Lower leg skin (tissue), 4 donors: ENCODE measurements around the gene MPL. TPM values are rescaled to one million over a fixed set of nuclear protein-coding genes. Genes with fewer than 3 reads are reported as not detected.
"Not testable (repeated sequence)": the region's sequence is repeated elsewhere in the genome, so short reads cannot be mapped to it uniquely, and the experiment has no call there.

ENCODE experiments used
- DNase-seq, 2 donors: peaks; one replicate each; pipeline ENCODE4 v3.0.0-alpha.2; 2019; ENCODE audit warnings: low spot score in 2 of 2
- H3K4me3 ChIP-seq: fragments of 200-600 bp; sonication (generic); 2 replicates; pipeline ENCODE4 v1.5.1; 2017; ENCODE audit warnings: mild to moderate bottlenecking, low read depth; ENCODE audit not compliant: poor library complexity, severe bottlenecking
- CTCF ChIP-seq, 3 donors: fragments of 450-650 bp; IDR thresholded peaks; one replicate each; pipeline ENCODE4 v1.5.1; 2016; ENCODE audit warnings: antibody characterized with exemption in 3 of 3, mild to moderate bottlenecking in 3 of 3, moderate library complexity in 2 of 3
- POLR2A ChIP-seq, 2 donors: fragments of 450-650 bp; IDR thresholded peaks; one replicate each; pipeline ENCODE4 v1.6.1; 2016 to 2017; ENCODE audit warnings: antibody characterized with exemption in 2 of 2, mild to moderate bottlenecking in 1 of 2, moderate library complexity in 1 of 2
- WGBS, 2 donors: methylation state at CpG; one replicate each; pipeline ENCODE4 v1.1.5; 2018; 5-methylcytosine and 5-hydroxymethylcytosine counted together
- intact Hi-C: fragments of 100-400 bp; cut with DNase I; formaldehyde crosslinking; loops from one replicate; pipeline ENCODE4 v1.15.0; 2023; ENCODE audit warnings: low total_unique reads
- total RNA-seq, 4 donors: library from RNA; depleted of rRNA; stranded (reverse); fragments of >200 nt; gene quantifications; one replicate each; pipeline ENCODE4 v1.1.0, GENCODE V29; 2016

MPL gene
- total RNA-seq, 4 donors from 2014 or later = 0.15 TPM; not detected in 3

DNA sequence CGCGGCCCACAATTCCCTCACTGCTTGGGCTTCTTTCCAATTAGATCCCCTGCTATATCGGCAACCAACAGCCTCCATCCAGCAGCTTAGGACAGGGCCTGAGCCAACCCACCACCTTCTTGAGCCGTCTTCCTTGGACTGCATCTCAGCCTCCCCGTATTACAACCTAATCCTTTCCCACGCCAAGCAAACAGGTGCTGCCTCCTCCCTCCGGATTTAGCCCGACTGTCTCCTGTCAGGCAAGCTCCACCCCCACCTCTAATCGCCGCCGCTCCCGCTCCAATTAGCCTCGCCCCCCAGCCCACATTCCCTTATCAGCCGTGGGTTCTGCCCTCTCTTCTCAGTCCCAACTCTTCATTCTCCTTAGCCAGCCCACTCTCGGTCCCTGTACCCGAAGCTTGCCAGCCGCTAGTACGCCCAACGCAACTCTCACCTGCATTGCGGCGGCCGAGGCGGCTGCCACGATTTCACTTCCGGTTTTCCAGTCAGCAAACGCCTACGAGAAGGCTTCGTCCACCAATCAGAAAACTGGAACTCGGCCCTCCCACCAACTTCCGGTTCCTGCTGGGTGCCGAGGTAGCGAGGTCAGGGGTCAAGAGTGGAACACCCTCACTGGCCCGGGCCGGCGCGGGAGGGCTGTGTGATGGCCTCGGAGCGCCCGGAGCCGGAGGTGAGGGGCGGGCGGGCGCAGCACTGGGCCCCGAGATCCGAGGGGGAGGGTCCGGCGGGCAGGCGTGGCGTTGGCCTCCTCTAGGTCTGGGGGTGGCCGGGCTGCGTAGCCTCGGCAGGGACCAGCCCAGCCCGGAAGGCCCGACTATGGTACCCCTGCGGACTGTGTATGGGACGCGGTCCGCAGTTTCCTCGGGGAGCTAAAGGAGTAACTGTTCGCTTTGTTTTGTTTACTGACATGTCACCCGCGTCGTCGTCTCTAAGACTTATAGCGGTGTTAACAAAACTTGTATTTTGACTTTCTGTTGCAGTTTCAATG, 52.0 kb downstream of the MPL start, which contains the start of the genes MED8 and SZT2:
Gene MED8 (minus strand): TSS at position 475 of the 988 bp plus-strand sequence. CDS start 36 bp downstream, at position 439.
Gene SZT2 (plus strand): TSS at position 574 of the 988 bp plus-strand sequence. CDS start 70 bp downstream, at position 644.
- peak within 1 kb of the TSS; percentile 84 for H3K4me3 ChIP-seq
- DNase-seq = peak; percentile 97 to 99
- intact Hi-C loops = no loop called here
- 0 to 1% methylated on average over 42 to 65 of the region's 65 CpGs for WGBS, 2 donors
- TF ChIP-seq CTCF (IDR thresholded peaks at IDR 0.05) (no peak), POLR2A (IDR thresholded peaks at IDR 0.05) (peak in 1 of 2 donors; percentile 47)

- WGBS, 2 donors = 57 to 77% methylated on average over 3 of the region's 3 CpGs
- TF ChIP-seq POLR2A (IDR thresholded peaks at IDR 0.05) = no peak
- no peak for TF ChIP-seq CTCF (IDR thresholded peaks at IDR 0.05)
- no peak for DNase-seq
- intact Hi-C loops = no loop called here
- no peak overlapping the region for H3K4me3 ChIP-seq
Measured at GRCh38 chr1:43392702-43393101, 55.1 kb downstream of the MPL start.

GRCh38 chr1:43395523-43395922, 57.9 kb downstream of the MPL start:
- intact Hi-C loops = no loop called here
- no peak overlapping the region for H3K4me3 ChIP-seq
- TF ChIP-seq CTCF (IDR thresholded peaks at IDR 0.05) = no peak
- no peak for TF ChIP-seq POLR2A (IDR thresholded peaks at IDR 0.05)
- WGBS, 2 donors = 84 to 87% methylated on average over 4 of the region's 4 CpGs
- no peak for DNase-seq

GRCh38 chr1:43396059-43396458, 58.4 kb downstream of the MPL start:
- TF ChIP-seq CTCF (IDR thresholded peaks at IDR 0.05) (no peak), POLR2A (IDR thresholded peaks at IDR 0.05) (no peak)
- whole genome bisulfite sequencing, 2 donors = 57 to 62% methylated on average over 1 of the region's 1 CpG
- no peak overlapping the region for H3K4me3 ChIP-seq
- no peak for DNase-seq
- intact Hi-C loops = no loop called here

- intact Hi-C loops = no loop called here
- 95 to 98% methylated on average over 3 of the region's 3 CpGs for WGBS, 2 donors
- TF ChIP-seq POLR2A (IDR thresholded peaks at IDR 0.05) = no peak
- TF ChIP-seq CTCF (IDR thresholded peaks at IDR 0.05) = no peak
- no peak for DNase-seq
- no peak overlapping the region for H3K4me3 ChIP-seq
Measured at GRCh38 chr1:43398227-43398626, 60.6 kb downstream of the MPL start.

- WGBS, 2 donors = 97 to 99% methylated on average over 9 of the region's 9 CpGs
- H3K4me3 ChIP-seq, DNase-seq, intact Hi-C loops: not testable (repeated sequence)
Measured at GRCh38 chr1:43400441-43400840, 62.8 kb downstream of the MPL start.
